T-helper 1 cell (primary cell): ENCODE results near the gene PIPOX.

Experiments
- DNase-seq, 5 donors: peaks; one replicate each; pipeline ENCODE4 v3.0.0-alpha.2; 2012 to 2020

Gene PIPOX

GRCh38 chr17:29103341-29103740 lies 60.4 kb downstream of the PIPOX start:
- no peak for DNase-seq
